Neural crest cell (in vitro differentiated cells): ENCODE results near the gene NR3C2. TPM values are rescaled to one million over a fixed set of nuclear protein-coding genes. Genes with fewer than 3 reads are reported as not detected.

Experiments used
- DNase-seq: peaks from one replicate; pipeline ENCODE4 v3.0.0; 2021; ENCODE audit warnings: low read depth, mixed read lengths, low spot score
- H3K27ac Mint-ChIP-seq: one replicate; pipeline ENCODE4 v1.8.0; 2021; ENCODE audit warnings: mild to moderate bottlenecking, mixed read lengths; ENCODE audit not compliant: unreplicated experiment
- H3K27me3 Mint-ChIP-seq: 2 replicates; pipeline ENCODE4 v1.8.0; 2021; ENCODE audit warnings: low read depth, mild to moderate bottlenecking, mixed read lengths
- H3K36me3 Mint-ChIP-seq: 2 replicates; pipeline ENCODE4 v1.8.0; 2021; ENCODE audit warnings: low read depth, mild to moderate bottlenecking, mixed read lengths
- H3K4me1 Mint-ChIP-seq: 2 replicates; pipeline ENCODE4 v1.8.0; 2021; ENCODE audit warnings: mixed read lengths
- H3K4me3 Mint-ChIP-seq: one replicate; pipeline ENCODE4 v1.8.0; 2021; ENCODE audit warnings: mild to moderate bottlenecking, mixed read lengths
- H3K9me3 Mint-ChIP-seq: 2 replicates; pipeline ENCODE4 v1.8.0; 2021; ENCODE audit warnings: mixed read lengths
- total RNA-seq: library from RNA; stranded (reverse); gene quantifications from 2 replicates; pipeline ENCODE4 v1.2.1, GENCODE V29; 2021
- TF ChIP-seq, protein P1 (sequence below): fragments of 200-600 bp; sonication (generic); conservative IDR thresholded peaks from 2 replicates; pipeline ENCODE4 v1.5.0; 2021; ENCODE audit warnings: antibody characterized with exemption, mild to moderate bottlenecking

NR3C2 gene
- total RNA-seq, 1 donor from 2014 or later, result 0.21 TPM

DNA sequence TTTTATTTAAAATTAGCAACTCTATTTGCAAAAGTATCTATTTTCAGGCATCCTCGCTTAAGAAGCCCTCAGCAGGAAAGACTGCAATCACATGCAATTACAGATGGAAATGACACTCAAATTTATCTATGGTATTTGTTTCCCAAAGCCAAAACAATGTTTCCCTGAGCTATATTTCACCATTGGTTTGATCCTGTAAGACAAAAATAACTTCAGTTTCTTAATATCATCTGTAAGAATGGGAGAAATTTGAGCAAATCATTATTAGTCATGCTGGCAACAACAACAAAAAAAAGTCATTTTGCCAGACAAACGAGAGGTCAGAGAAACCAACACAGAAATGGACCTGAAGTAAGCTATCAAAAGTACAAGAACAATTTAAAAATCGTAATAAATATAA lies 204.1 kb downstream of the NR3C2 start:
- Mint-ChIP-seq H3K27ac (no peak overlapping the region), H3K4me3 (no peak overlapping the region), H3K36me3 (no peaks in the 10 kb centered on the region), H3K4me1 (no peaks in the 10 kb centered on the region), H3K9me3 (peaks cover under 1% of the 10 kb centered on the region), H3K27me3 (no peaks in the 10 kb centered on the region)
- TF ChIP-seq, protein P1, sequence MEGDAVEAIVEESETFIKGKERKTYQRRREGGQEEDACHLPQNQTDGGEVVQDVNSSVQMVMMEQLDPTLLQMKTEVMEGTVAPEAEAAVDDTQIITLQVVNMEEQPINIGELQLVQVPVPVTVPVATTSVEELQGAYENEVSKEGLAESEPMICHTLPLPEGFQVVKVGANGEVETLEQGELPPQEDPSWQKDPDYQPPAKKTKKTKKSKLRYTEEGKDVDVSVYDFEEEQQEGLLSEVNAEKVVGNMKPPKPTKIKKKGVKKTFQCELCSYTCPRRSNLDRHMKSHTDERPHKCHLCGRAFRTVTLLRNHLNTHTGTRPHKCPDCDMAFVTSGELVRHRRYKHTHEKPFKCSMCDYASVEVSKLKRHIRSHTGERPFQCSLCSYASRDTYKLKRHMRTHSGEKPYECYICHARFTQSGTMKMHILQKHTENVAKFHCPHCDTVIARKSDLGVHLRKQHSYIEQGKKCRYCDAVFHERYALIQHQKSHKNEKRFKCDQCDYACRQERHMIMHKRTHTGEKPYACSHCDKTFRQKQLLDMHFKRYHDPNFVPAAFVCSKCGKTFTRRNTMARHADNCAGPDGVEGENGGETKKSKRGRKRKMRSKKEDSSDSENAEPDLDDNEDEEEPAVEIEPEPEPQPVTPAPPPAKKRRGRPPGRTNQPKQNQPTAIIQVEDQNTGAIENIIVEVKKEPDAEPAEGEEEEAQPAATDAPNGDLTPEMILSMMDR, result no peak
- DNase-seq, result no peak

DNA sequence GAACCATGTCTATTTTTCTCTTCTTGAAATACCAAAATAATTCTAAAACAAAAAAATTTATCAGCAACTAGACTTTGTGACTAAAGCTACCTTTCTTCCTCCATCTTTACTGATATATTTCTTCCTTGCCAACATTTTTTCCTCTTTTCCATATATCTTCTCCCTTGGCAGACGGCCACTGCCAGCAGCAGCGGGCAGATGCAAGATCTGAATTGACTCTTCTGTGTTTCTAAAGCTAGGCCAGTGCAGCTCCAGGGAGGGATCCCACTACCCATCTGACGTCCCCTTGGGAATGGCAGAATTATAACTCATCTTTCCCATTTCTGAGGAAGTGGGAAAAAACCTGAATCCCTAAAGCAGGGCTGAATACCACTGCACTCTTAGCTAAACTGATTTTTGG lies 206.4 kb downstream of the NR3C2 start:
- TF ChIP-seq, protein P1, result no peak
- Mint-ChIP-seq H3K4me3 (no peak overlapping the region), H3K27me3 (no peaks in the 10 kb centered on the region), H3K4me1 (no peaks in the 10 kb centered on the region), H3K27ac (no peak overlapping the region), H3K9me3 (peaks cover 7% of the 10 kb centered on the region), H3K36me3 (no peaks in the 10 kb centered on the region)
- DNase-seq, result no peak

DNA sequence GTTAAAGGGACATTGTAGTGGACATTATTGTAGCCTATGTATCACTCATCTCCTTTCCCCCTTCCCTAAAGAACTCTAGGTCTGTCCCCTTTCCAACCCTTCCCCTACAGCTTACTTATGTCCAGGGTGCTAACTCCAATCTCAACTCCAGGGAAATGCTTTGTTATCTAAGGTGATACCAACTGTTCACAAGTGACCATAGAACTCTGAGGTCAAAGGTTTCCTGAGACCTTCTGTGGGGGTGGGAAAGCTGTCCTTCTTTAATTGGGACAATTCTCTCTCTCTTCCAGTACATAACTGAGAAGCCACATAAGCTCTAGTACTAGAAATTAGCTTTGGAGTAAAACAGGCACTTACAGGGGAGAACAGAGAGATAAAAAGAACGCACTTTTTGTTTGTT lies 212.4 kb downstream of the NR3C2 start:
- no peaks in the 10 kb centered on the region for H3K4me1 Mint-ChIP-seq
- no peak for DNase-seq
- no peaks in the 10 kb centered on the region for H3K27me3 Mint-ChIP-seq
- H3K27ac Mint-ChIP-seq, result no peak overlapping the region
- H3K36me3 Mint-ChIP-seq, result no peaks in the 10 kb centered on the region
- TF ChIP-seq, protein P1, result no peak
- H3K9me3 Mint-ChIP-seq, result peaks cover 7% of the 10 kb centered on the region
- no peak overlapping the region for H3K4me3 Mint-ChIP-seq

DNA sequence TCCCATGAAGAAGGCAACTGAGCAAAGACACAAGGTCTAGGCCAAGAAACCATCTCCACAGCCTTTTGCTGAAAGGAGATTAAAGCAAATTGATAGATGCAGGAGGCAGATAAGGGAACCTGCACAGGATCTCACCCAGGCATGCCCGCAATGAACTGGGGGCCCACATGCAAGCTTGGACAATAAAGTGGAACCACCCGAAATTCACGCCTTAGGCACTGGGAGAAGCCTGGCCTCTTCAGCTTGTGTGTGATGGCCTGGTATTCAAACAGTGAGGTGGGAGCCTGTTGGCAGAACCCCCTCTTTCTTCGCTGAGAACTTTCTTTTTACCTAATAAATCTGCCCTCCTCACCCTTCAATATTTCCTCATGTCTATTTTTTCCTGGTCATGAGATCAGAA lies 213.2 kb downstream of the NR3C2 start:
- TF ChIP-seq, protein P1, result no peak
- Mint-ChIP-seq H3K27ac (no peak overlapping the region), H3K4me3 (no peak overlapping the region), H3K9me3 (peaks cover 7% of the 10 kb centered on the region), H3K4me1 (no peaks in the 10 kb centered on the region), H3K27me3 (no peaks in the 10 kb centered on the region), H3K36me3 (no peaks in the 10 kb centered on the region)
- no peak for DNase-seq

DNA sequence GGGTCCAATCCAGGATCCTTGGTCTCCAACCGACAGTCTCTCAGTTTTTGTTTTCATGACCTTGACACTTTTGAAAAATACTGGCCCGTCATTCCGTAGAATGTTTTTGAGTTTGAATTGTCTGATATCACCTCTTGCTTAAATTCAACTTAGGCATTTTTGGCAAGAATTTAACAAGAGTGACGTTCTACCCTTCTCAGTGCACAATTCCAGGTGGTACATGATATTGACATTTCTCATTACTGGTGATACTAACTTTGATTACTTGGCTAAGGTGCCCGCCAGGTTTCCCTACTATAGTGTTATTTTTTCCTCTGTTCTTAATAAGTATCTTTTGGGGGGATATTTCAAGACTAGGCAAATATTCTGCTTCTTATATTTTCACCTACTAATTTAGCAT lies 215.1 kb downstream of the NR3C2 start:
- no peaks in the 10 kb centered on the region for H3K27me3 Mint-ChIP-seq
- no peak overlapping the region for H3K27ac Mint-ChIP-seq
- TF ChIP-seq, protein P1, result no peak
- H3K36me3 Mint-ChIP-seq, result no peaks in the 10 kb centered on the region
- DNase-seq, result no peak
- H3K9me3 Mint-ChIP-seq, result no peaks in the 10 kb centered on the region
- no peak overlapping the region for H3K4me3 Mint-ChIP-seq
- no peaks in the 10 kb centered on the region for H3K4me1 Mint-ChIP-seq

DNA sequence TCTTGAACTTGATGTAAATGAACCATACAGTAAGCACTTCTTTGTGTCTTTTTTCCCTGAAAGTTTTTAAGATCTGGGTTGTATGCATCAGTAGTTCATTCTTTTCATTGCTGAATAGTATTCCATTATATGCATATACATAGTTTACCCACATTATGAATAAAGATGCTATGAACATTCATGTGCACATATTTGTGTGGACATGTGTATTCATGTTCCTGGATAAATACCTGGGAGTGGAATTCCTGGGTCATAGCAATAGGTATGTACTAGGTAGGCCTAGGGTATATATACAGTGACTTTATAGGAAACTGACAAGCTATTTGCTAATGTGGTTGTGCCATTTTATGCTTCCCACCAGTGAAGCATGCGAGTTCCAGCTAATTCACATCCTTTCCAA lies 215.9 kb downstream of the NR3C2 start:
- no peak overlapping the region for H3K4me3 Mint-ChIP-seq
- no peaks in the 10 kb centered on the region for H3K9me3 Mint-ChIP-seq
- H3K36me3 Mint-ChIP-seq, result no peaks in the 10 kb centered on the region
- TF ChIP-seq, protein P1, result no peak
- H3K27ac Mint-ChIP-seq, result no peak overlapping the region
- H3K27me3 Mint-ChIP-seq, result no peaks in the 10 kb centered on the region
- H3K4me1 Mint-ChIP-seq, result no peaks in the 10 kb centered on the region
- no peak for DNase-seq
